Measurements from ENCODE around the gene BCKDK.

- TF ChIP-seq HMGA1 (CRISPR knock-in tag; conservative IDR thresholded peaks at IDR 0.05) (no peak), NFE2L2 (IDR thresholded peaks at IDR 0.05; ENCODE audit: low read length) (no peak), SMC3 (IDR thresholded peaks at IDR 0.05; ENCODE audit: low read length) (no peak)
These were observed 24.6 kb upstream of the BCKDK start for GRCh38 chr16:31083556-31083955.
